ENCODE measurements around the gene TBX18. TPM values are rescaled to one million over a fixed set of nuclear protein-coding genes. Genes with fewer than 3 reads are reported as not detected.

The TBX18 gene
- total and polyA plus RNA-seq, 4 donors: 0.10 to 0.59 (median 0.19) TPM; not detected in 1

- WGBS: 10% methylated on average over 31 of the region's 31 CpGs
- Histone ChIP-seq H3K4me3 (ENCODE audit: low read depth in 1 of 3, low read length in 3 of 3) (no peak overlapping the region), H3K36me3 (ENCODE audit: control insufficient read depth in 4 of 4, insufficient read depth in 3 of 4, low read depth in 1 of 4, low read length in 3 of 4) (no peaks in the 10 kb centered on the region), H3K27ac (ENCODE audit: low read depth in 1 of 2, low read length in 2 of 2) (no peak overlapping the region), H3K9ac (ENCODE audit: low read depth in 1 of 2, low read length in 2 of 2) (no peak overlapping the region), H3K9me3 (ENCODE audit: control insufficient read depth in 4 of 4, low read length in 3 of 4) (peaks cover 0 to 42% (median 1%) of the 10 kb centered on the region in 4 donors), H3K27me3 (ENCODE audit: control insufficient read depth in 4 of 4, insufficient read depth in 4 of 4, low read length in 3 of 4) (peaks cover 2 to 62% (median 34%) of the 10 kb centered on the region in 4 donors), H3K4me1 (ENCODE audit: control insufficient read depth in 4 of 4, insufficient read depth in 4 of 4, low read length in 3 of 4) (peaks cover 6 to 17% (median 9%) of the 10 kb centered on the region in 4 donors)
- TF ChIP-seq YY1 (IDR thresholded peaks at IDR 0.05) (no peak), HNF4A (conservative IDR thresholded peaks at IDR 0.05) (no peak), FOXA1 (IDR thresholded peaks at IDR 0.05) (no peak), NR2F2 (IDR thresholded peaks at IDR 0.05) (no peak), MAX (IDR thresholded peaks at IDR 0.05) (no peak), GABPA (IDR thresholded peaks at IDR 0.05 in 1 of 2, conservative IDR thresholded peaks at IDR 0.05 in 1 of 2) (no peak), EGR1 (IDR thresholded peaks at IDR 0.05; ENCODE audit: low read depth in 2 of 2) (no peak), FOXA2 (IDR thresholded peaks at IDR 0.05) (no peak), ATF3 (IDR thresholded peaks at IDR 0.05) (no peak), TAF1 (conservative IDR thresholded peaks at IDR 0.05) (no peak), HNF4G (IDR thresholded peaks at IDR 0.05) (no peak), JUND (IDR thresholded peaks at IDR 0.05) (no peak), RXRA (IDR thresholded peaks at IDR 0.05) (no peak), SP1 (IDR thresholded peaks at IDR 0.05) (no peak)
- no peak for DNase-seq (ENCODE audit: low spot score)
These were observed 4.2 kb upstream of the TBX18 start for GRCh38 chr6:84768442-84769174.

- Histone ChIP-seq H3K27ac (ENCODE audit: low read depth in 1 of 2, low read length in 2 of 2) (no peak overlapping the region), H3K4me3 (ENCODE audit: low read depth in 1 of 3, low read length in 3 of 3) (no peak overlapping the region), H3K9ac (ENCODE audit: low read depth in 1 of 2, low read length in 2 of 2) (no peak overlapping the region), H3K4me1 (ENCODE audit: control insufficient read depth in 4 of 4, insufficient read depth in 4 of 4, low read length in 3 of 4) (peaks cover 7 to 17% (median 10%) of the 10 kb centered on the region in 4 donors), H3K36me3 (ENCODE audit: control insufficient read depth in 4 of 4, insufficient read depth in 3 of 4, low read depth in 1 of 4, low read length in 3 of 4) (no peaks in the 10 kb centered on the region), H3K9me3 (ENCODE audit: control insufficient read depth in 4 of 4, low read length in 3 of 4) (peaks cover 0 to 42% (median under 1%) of the 10 kb centered on the region in 4 donors), H3K27me3 (ENCODE audit: control insufficient read depth in 4 of 4, insufficient read depth in 4 of 4, low read length in 3 of 4) (peaks cover 2 to 64% (median 34%) of the 10 kb centered on the region in 4 donors)
- no peak for DNase-seq (ENCODE audit: low spot score)
- WGBS: 13% methylated on average over 14 of the region's 14 CpGs
- TF ChIP-seq REST (IDR thresholded peaks at IDR 0.05) (no peak), FOXA2 (IDR thresholded peaks at IDR 0.05) (no peak), CTCF (IDR thresholded peaks at IDR 0.05; ENCODE audit: low read depth, low read length, missing input control) (no peak), FOXA1 (IDR thresholded peaks at IDR 0.05) (no peak), ATF3 (IDR thresholded peaks at IDR 0.05) (no peak), ZBTB33 (IDR thresholded peaks at IDR 0.05) (no peak), GABPA (IDR thresholded peaks at IDR 0.05 in 1 of 2, conservative IDR thresholded peaks at IDR 0.05 in 1 of 2) (no peak), HNF4G (IDR thresholded peaks at IDR 0.05) (no peak)
These were observed 3.3 kb upstream of the TBX18 start for GRCh38 chr6:84767526-84768201.
